GM12878 (cell line): ENCODE results near the gene TRPM3. TPM values are rescaled to one million over a fixed set of nuclear protein-coding genes. Genes with fewer than 3 reads are reported as not detected.

ENCODE experiments used
- ATAC-seq: fragments of 200-7000 bp; cut with Tn5 transposase; 3 replicates; pipeline ENCODE4 v1.9.1; 2020; ENCODE audit warnings: mild to moderate bottlenecking, moderate library complexity
- BruUV-seq: library from RNA; stranded (reverse); fragments of 400-500 nt; replicated peaks from 2 replicates; lab custom pipeline; 2021; lab: Mats Ljungman, UMichigan
- CTCF ChIA-PET: fragments of 300-600 bp; sonication (Branson Sonifier 250); formaldehyde crosslinking; extraction: SDS; loops from one replicate; lab custom pipeline; 2021; ENCODE audit warnings: inconsistent platforms; lab: Yijun Ruan, JAX
- POLR2A ChIA-PET: fragments of 350-600 bp; formaldehyde crosslinking; extraction: SDS; loops from one replicate; lab custom pipeline; 2021; ENCODE audit warnings: inconsistent platforms; lab: Charles Lee
- RAD21 ChIA-PET: fragments of 300-600 bp; sonication (Branson Sonifier 250); formaldehyde crosslinking; loops from one replicate; lab custom pipeline; 2023; ENCODE audit warnings: antibody characterized with exemption; ENCODE audit not compliant: unreplicated experiment; lab: Charles Lee
- SMC1A ChIA-PET: fragments of 300-600 bp; sonication (Branson Sonifier 250); formaldehyde crosslinking; loops from one replicate; lab custom pipeline; 2023; ENCODE audit not compliant: unreplicated experiment, uncharacterized antibody; lab: Charles Lee
- DNase-seq: peaks from one replicate; pipeline ENCODE4 v3.0.0-alpha.2; 2011; ENCODE audit warnings: low read depth, low spot score
- FAIRE-seq: peaks from 3 replicates; lab custom pipeline; 2011; peaks lifted over from hg19 to GRCh38; lab: Jason Lieb, UNC
- H2AFZ ChIP-seq: 2 replicates; pipeline ENCODE4 v1.6.0; 2011; ENCODE audit warnings: low read depth, low read length, control low read depth; ENCODE audit not compliant: control insufficient read depth
- H3K27ac ChIP-seq: 2 replicates; pipeline ENCODE4 v1.5.1; 2011; ENCODE audit warnings: control low read depth; ENCODE audit not compliant: control insufficient read depth, insufficient read depth
- H3K27me3 ChIP-seq, 2 experiments: replicated peaks in 1 of 2; 2 replicates each; pipeline versions ENCODE4 v1.6.0 to v1.6.1; 2011; ENCODE audit warnings: low read length in 1 of 2; ENCODE audit not compliant: control insufficient read depth in 2 of 2, insufficient read depth in 2 of 2
- H3K36me3 ChIP-seq, 2 experiments: 2 replicates each; pipeline ENCODE4 v1.5.1; 2011; ENCODE audit warnings: low read length in 1 of 2; ENCODE audit not compliant: control insufficient read depth in 2 of 2, insufficient read depth in 2 of 2
- H3K4me1 ChIP-seq: 2 replicates; pipeline ENCODE4 v1.6.1; 2011; ENCODE audit warnings: mild to moderate bottlenecking, low read length, moderate library complexity, mixed read lengths; ENCODE audit not compliant: control insufficient read depth, insufficient read depth
- H3K4me2 ChIP-seq: 2 replicates; pipeline ENCODE4 v1.6.0; 2011; ENCODE audit warnings: control low read depth; ENCODE audit not compliant: control insufficient read depth, insufficient read depth
- H3K4me3 ChIP-seq: fragments of 200-600 bp; sonication (generic); 2 replicates; pipeline ENCODE4 v1.5.1; 2016
- H3K79me2 ChIP-seq: 2 replicates; pipeline ENCODE4 v1.6.0; 2011; ENCODE audit warnings: low read length; ENCODE audit not compliant: control insufficient read depth, insufficient read depth
- H3K9ac ChIP-seq: 2 replicates; pipeline ENCODE4 v1.8.0; 2011; ENCODE audit warnings: low read length, control low read depth, mixed read lengths; ENCODE audit not compliant: control insufficient read depth, insufficient read depth
- H3K9me3 ChIP-seq: replicated peaks from 3 replicates; pipeline ENCODE4 v1.5.1; 2011; ENCODE audit warnings: mild to moderate bottlenecking, low read length; ENCODE audit not compliant: control insufficient read depth, insufficient read depth
- H4K20me1 ChIP-seq: 2 replicates; pipeline ENCODE4 v1.6.0; 2011; ENCODE audit not compliant: control insufficient read depth, insufficient read depth
- ASH2L ChIP-seq: fragments of 300-600, 200-600 bp; sonication (generic); IDR thresholded peaks from 2 replicates; pipeline ENCODE4 v1.6.1; 2017; ENCODE audit warnings: low read depth, mild to moderate bottlenecking, borderline replicate concordance
- BACH1 ChIP-seq: fragments of 450-650 bp; IDR thresholded peaks from 2 replicates; pipeline ENCODE4 v1.6.1; 2017; ENCODE audit warnings: mild to moderate bottlenecking, borderline replicate concordance
- CUX1 ChIP-seq: IDR thresholded peaks from 2 replicates; pipeline ENCODE4 v1.6.1; 2012; ENCODE audit warnings: improper control_type of control experiment, low read depth, low read length; ENCODE audit not compliant: insufficient replicate concordance
- KDM1A ChIP-seq: fragments of 200-600 bp; sonication (generic); IDR thresholded peaks from 2 replicates; pipeline ENCODE4 v1.6.1; 2016; ENCODE audit warnings: borderline replicate concordance
- LARP7 ChIP-seq: fragments of 450-650 bp; IDR thresholded peaks from 2 replicates; pipeline ENCODE4 v1.6.1; 2017; ENCODE audit warnings: mild to moderate bottlenecking
- NFXL1 ChIP-seq: fragments of 450-650 bp; IDR thresholded peaks from 2 replicates; pipeline ENCODE4 v1.6.1; 2017; ENCODE audit warnings: antibody characterized with exemption, mild to moderate bottlenecking, borderline replicate concordance
- RAD51 ChIP-seq: fragments of 450-650 bp; IDR thresholded peaks from 2 replicates; pipeline ENCODE4 v1.6.1; 2016; ENCODE audit warnings: moderate library complexity, mild to moderate bottlenecking, inconsistent platforms
- RBBP5 ChIP-seq: fragments of 200-600 bp; sonication (generic); conservative IDR thresholded peaks from 2 replicates; pipeline ENCODE4 v1.6.1; 2016
- SIX5 ChIP-seq: IDR thresholded peaks from 2 replicates; pipeline ENCODE4 v1.6.1; 2011; ENCODE audit warnings: mild to moderate bottlenecking, low read depth, low read length, moderate library complexity; ENCODE audit not compliant: severe bottlenecking
- SKIL ChIP-seq: fragments of 450-650 bp; IDR thresholded peaks from 2 replicates; pipeline ENCODE4 v1.6.1; 2017; ENCODE audit warnings: mild to moderate bottlenecking, low read depth, inconsistent platforms; ENCODE audit not compliant: poor library complexity, severe bottlenecking
- in situ Hi-C: fragments of 300-500 bp; cut with MboI; formaldehyde crosslinking; loops from 9 replicates; pipeline ENCODE4 v1.14.3; 2018; ENCODE audit warnings: mixed read lengths
- intact Hi-C: fragments of 100-400 bp; cut with micrococcal nuclease; formaldehyde crosslinking; loops from one replicate; pipeline ENCODE4 v1.14.2; 2022; ENCODE audit not compliant: unreplicated experiment
- polyA plus RNA-seq, 11 experiments: library from polyadenylated mRNA; depleted of rRNA in 4 of 11; unstranded in 6 of 11; stranded (reverse) in 5 of 11; fragments of >200 nt; fragmentation: Nextera tagmentation in 4 of 11; fragmentation: Illumina TruSeq in 1 of 11; extraction: Ambion mirVana in 4 of 11; extraction: Trizol in 1 of 11; gene quantifications; 1 replicate in 1 of 11; 2 replicates in 10 of 11; pipeline versions ENCODE4 v1.2.1 to v1.2.3, GENCODE V29; 2011 to 2016; ENCODE audit warnings: inconsistent platforms in 2 of 11, missing spikeins in 2 of 11, low read depth in 1 of 11
- total RNA-seq, 4 experiments: library from RNA; depleted of rRNA in 3 of 4; stranded (reverse); fragments of >200 nt in 3 of 4; fragmentation: Illumina TruSeq in 1 of 4; extraction: Trizol in 1 of 4; gene quantifications; 2 replicates each; pipeline versions ENCODE4 v1.2.1 to v1.2.3, GENCODE V29; 2013 to 2021
- TF ChIP-seq, protein P1 (sequence below): IDR thresholded peaks from 2 replicates; pipeline ENCODE4 v1.6.1; 2011; ENCODE audit warnings: borderline replicate concordance, low read depth, mild to moderate bottlenecking, moderate library complexity, low read length; ENCODE audit not compliant: insufficient read depth, poor library complexity, severe bottlenecking
- TF ChIP-seq, protein P2 (sequence below): fragments of 450-650 bp; IDR thresholded peaks from 2 replicates; pipeline ENCODE4 v1.6.1; 2016; ENCODE audit warnings: mild to moderate bottlenecking

Gene TRPM3
- total and polyA plus RNA-seq, 10 of the 15 experiments (the other 5 are each of a cell fraction or from before 2014, with no cell fraction given) = not detected

DNA sequence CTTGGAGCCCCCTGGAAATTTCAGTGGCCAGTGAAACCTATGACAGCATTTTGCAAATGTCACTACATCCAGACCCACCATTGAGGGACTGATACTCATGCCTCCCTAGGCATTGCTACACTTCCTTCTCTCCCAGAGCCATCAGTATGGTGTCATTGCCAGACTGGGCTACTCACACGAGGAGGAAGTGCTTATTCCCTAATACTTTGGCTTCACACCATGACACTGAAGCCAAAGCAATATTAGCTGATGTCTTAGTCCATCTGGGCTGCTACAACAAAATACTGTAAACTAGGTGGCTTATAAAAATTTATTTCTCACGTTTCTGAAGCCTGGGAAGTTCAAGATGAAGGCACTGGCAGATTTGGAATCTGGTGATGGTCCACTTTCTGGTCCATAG is 22.6 kb downstream of the TRPM3 start (continued):
- TF ChIP-seq, protein P1, sequence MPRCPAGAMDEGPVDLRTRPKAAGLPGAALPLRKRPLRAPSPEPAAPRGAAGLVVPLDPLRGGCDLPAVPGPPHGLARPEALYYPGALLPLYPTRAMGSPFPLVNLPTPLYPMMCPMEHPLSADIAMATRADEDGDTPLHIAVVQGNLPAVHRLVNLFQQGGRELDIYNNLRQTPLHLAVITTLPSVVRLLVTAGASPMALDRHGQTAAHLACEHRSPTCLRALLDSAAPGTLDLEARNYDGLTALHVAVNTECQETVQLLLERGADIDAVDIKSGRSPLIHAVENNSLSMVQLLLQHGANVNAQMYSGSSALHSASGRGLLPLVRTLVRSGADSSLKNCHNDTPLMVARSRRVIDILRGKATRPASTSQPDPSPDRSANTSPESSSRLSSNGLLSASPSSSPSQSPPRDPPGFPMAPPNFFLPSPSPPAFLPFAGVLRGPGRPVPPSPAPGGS = no peak
- TF ChIP-seq SIX5 (no peak), LARP7 (no peak)

DNA sequence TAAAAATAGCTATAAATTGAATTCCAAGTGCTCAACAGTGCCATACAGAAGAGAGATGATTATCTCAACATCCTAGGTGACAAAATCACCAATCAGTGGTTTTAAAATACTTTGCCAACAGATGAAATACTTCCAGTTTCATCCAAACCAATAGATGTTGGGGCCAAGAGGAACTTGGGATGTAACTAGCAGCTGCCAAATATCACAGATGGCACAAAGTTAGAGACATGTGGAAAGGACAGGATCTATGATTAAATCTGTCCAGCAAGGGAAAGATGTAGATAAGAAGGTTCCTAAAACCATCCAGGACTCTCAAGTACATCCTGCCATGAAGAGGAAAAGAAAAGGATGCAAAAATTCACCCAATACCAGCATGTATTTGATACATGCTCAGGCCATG is 23.8 kb downstream of the TRPM3 start:
- Histone ChIP-seq H3K9me3 (no peaks in the 10 kb centered on the region), H3K27ac (no peak overlapping the region), H3K79me2 (no peaks in the 10 kb centered on the region), H3K36me3 (no peaks in the 10 kb centered on the region), H4K20me1 (no peaks in the 10 kb centered on the region), H3K4me3 (no peak overlapping the region), H3K4me2 (no peak overlapping the region), H3K27me3 (no peaks in the 10 kb centered on the region), H3K9ac (no peak overlapping the region), H2AFZ (no peak overlapping the region), H3K4me1 (no peaks in the 10 kb centered on the region)
- in situ Hi-C loops = no loop called here
- POLR2A ChIA-PET = no interaction called here
- DNase-seq (no peak), ATAC-seq (no peak), FAIRE-seq (no peak)
- RAD21 ChIA-PET = no interaction called here
- intact Hi-C loops = no loop called here
- no TSS peak for BruUV-seq
- CTCF ChIA-PET = no interaction called here
- SMC1A ChIA-PET = no interaction called here
- TF ChIP-seq, protein P2, sequence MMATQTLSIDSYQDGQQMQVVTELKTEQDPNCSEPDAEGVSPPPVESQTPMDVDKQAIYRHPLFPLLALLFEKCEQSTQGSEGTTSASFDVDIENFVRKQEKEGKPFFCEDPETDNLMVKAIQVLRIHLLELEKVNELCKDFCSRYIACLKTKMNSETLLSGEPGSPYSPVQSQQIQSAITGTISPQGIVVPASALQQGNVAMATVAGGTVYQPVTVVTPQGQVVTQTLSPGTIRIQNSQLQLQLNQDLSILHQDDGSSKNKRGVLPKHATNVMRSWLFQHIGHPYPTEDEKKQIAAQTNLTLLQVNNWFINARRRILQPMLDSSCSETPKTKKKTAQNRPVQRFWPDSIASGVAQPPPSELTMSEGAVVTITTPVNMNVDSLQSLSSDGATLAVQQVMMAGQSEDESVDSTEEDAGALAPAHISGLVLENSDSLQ = no peak
- TF ChIP-seq ASH2L = no peak
- TF ChIP-seq NFXL1 = no peak
- no peak for TF ChIP-seq RBBP5
- TF ChIP-seq KDM1A = no peak
- TF ChIP-seq RAD51 = no peak
- TF ChIP-seq CUX1 = no peak
- no peak for TF ChIP-seq BACH1
- no peak for TF ChIP-seq SKIL
